ENCODE data around the gene KDM2B.

GRCh38 chr12:121472150-121472905 is 108.5 kb downstream of the KDM2B start:
- TF ChIP-seq, protein P1, sequence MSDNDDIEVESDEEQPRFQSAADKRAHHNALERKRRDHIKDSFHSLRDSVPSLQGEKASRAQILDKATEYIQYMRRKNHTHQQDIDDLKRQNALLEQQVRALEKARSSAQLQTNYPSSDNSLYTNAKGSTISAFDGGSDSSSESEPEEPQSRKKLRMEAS (IDR thresholded peaks at IDR 0.05; ENCODE audit: low read depth, low read length) = no peak
- TF ChIP-seq CTCF (IDR thresholded peaks at IDR 0.05; ENCODE audit: low read depth, low read length) (no peak), POLR2A (IDR thresholded peaks at IDR 0.05; ENCODE audit: extremely low read depth, insufficient read length) (no peak)

Measured in NB4 (cell line).